Small intestine (tissue), 7 donors: Measurements from ENCODE around the gene DNAJB2. TPM values are rescaled to one million over a fixed set of nuclear protein-coding genes. Genes with fewer than 3 reads are reported as not detected.
"Not testable (repeated sequence)": the region's sequence is repeated elsewhere in the genome, so short reads cannot be mapped to it uniquely, and the experiment has no call there.

Experiments used
- DNase-seq, 2 donors: peaks; one replicate each; pipeline versions ENCODE4 v3.0.0 to v3.0.0-alpha.2; 2013
- FAIRE-seq: peaks from 2 replicates; lab custom pipeline; 2012; peaks lifted over from hg19 to GRCh38; lab: Jason Lieb, UNC
- H3K27ac ChIP-seq, 3 donors: one replicate each; pipeline ENCODE4 v1.5.1; 2013; ENCODE audit warnings: low read length in 2 of 3, mild to moderate bottlenecking in 2 of 3, control low read depth in 1 of 3, inconsistent platforms in 1 of 3, low read depth in 1 of 3, moderate library complexity in 1 of 3
- H3K27me3 ChIP-seq, 3 donors: one replicate each; pipeline ENCODE4 v1.6.1; 2013; ENCODE audit warnings: low read length in 3 of 3, inconsistent platforms in 1 of 3; ENCODE audit not compliant: control insufficient read depth in 3 of 3, insufficient read depth in 3 of 3
- H3K36me3 ChIP-seq, 3 donors: one replicate each; pipeline ENCODE4 v1.6.1; 2013; ENCODE audit warnings: low read length in 3 of 3, inconsistent platforms in 1 of 3, low read depth in 1 of 3, mild to moderate bottlenecking in 1 of 3, moderate library complexity in 1 of 3; ENCODE audit not compliant: control insufficient read depth in 3 of 3, insufficient read depth in 2 of 3
- H3K4me1 ChIP-seq, 3 donors: one replicate each; pipeline ENCODE4 v1.6.1; 2013; ENCODE audit warnings: low read length in 2 of 3, inconsistent platforms in 1 of 3, low read depth in 1 of 3, mild to moderate bottlenecking in 1 of 3, moderate library complexity in 1 of 3; ENCODE audit not compliant: control insufficient read depth in 3 of 3, insufficient read depth in 2 of 3
- H3K4me3 ChIP-seq, 3 donors: one replicate each; pipeline ENCODE4 v1.5.1; 2013; ENCODE audit warnings: low read length in 3 of 3, control low read depth in 1 of 3, inconsistent platforms in 1 of 3, low read depth in 1 of 3, mild to moderate bottlenecking in 1 of 3, moderate library complexity in 1 of 3
- H3K9me3 ChIP-seq, 2 donors: one replicate each; pipeline ENCODE4 v1.6.1; 2013; ENCODE audit warnings: low read depth in 1 of 2, low read length in 1 of 2; ENCODE audit not compliant: control insufficient read depth in 2 of 2, insufficient read depth in 1 of 2
- WGBS, 3 donors: extraction: QIAGEN DNeasy Blood & Tissue Kit; methylation state at CpG; one replicate each; pipeline ENCODE4 v1.1.7; 2013; 5-methylcytosine and 5-hydroxymethylcytosine counted together
- polyA plus RNA-seq, 4 donors: library from polyadenylated mRNA; stranded (reverse) in 3 of 4; unstranded in 1 of 4; fragments of 200-250 nt in 3 of 4; fragments of 120-200 nt in 1 of 4; gene quantifications; one replicate each; pipeline versions ENCODE4 v1.2.1 to v1.2.3, GENCODE V29; 2013
- donor health status: healthy with polysubstance abuse.
- donor health status: control.
- donor health status: control.
- donor health status: Bipolar disorder and iron deficiency.
- donor health status: healthy.

The DNAJB2 gene
- polyA plus RNA-seq, 4 donors: 43.3 to 65.8 (median 57.7) TPM

- H3K27me3 ChIP-seq: peaks cover 0 to 39% (median 0%) of the 10 kb centered on the region in 3 donors
- H3K4me1 ChIP-seq: peaks cover 8 to 60% (median 11%) of the 10 kb centered on the region in 3 donors
- peak overlapping the region; percentile 65 to 77 (median 73) for H3K4me3 ChIP-seq
- 2 to 6% (median 3%) methylated on average over 9 of the region's 9 CpGs for WGBS, 3 donors
- peak in 1 of 2 donors; percentile 29 for DNase-seq
- peaks cover 0 to 34% (median 2%) of the 10 kb centered on the region in 3 donors for H3K36me3 ChIP-seq
- no peak for FAIRE-seq
- H3K9me3 ChIP-seq: no peaks in the 10 kb centered on the region
- peak overlapping the region in 2 of 3 donors; percentile 6 to 94 for H3K27ac ChIP-seq
Measured at GRCh38 chr2:219252570-219252899, 26.6 kb upstream of the DNAJB2 start.

GRCh38 chr2:219252900-219253752 lies 26.0 kb upstream of the DNAJB2 start, which contains the start of gene TUBA4B:
TSS of gene TUBA4B (plus strand) at chr2:219253243. CDS start at chr2:219253408, 165 bp downstream.
- Histone ChIP-seq H3K4me3 (peak within 1 kb of the TSS; percentile 65 to 77 (median 73)), H3K4me1 (peaks cover 8 to 55% (median 9%) of the 10 kb centered on the region in 3 donors), H3K27ac (peak within 1 kb of the TSS; percentile 34 to 94 (median 62)), H3K27me3 (peaks cover 0 to 39% (median 0%) of the 10 kb centered on the region in 3 donors), H3K36me3 (peaks cover 0 to 28% (median 2%) of the 10 kb centered on the region in 3 donors), H3K9me3 (no peaks in the 10 kb centered on the region)
- DNase-seq (peak; percentile 45 to 49), FAIRE-seq (no peak)
- WGBS, 3 donors: 1 to 2% (median 1%) methylated on average over 47 to 49 of the region's 49 CpGs

DNA sequence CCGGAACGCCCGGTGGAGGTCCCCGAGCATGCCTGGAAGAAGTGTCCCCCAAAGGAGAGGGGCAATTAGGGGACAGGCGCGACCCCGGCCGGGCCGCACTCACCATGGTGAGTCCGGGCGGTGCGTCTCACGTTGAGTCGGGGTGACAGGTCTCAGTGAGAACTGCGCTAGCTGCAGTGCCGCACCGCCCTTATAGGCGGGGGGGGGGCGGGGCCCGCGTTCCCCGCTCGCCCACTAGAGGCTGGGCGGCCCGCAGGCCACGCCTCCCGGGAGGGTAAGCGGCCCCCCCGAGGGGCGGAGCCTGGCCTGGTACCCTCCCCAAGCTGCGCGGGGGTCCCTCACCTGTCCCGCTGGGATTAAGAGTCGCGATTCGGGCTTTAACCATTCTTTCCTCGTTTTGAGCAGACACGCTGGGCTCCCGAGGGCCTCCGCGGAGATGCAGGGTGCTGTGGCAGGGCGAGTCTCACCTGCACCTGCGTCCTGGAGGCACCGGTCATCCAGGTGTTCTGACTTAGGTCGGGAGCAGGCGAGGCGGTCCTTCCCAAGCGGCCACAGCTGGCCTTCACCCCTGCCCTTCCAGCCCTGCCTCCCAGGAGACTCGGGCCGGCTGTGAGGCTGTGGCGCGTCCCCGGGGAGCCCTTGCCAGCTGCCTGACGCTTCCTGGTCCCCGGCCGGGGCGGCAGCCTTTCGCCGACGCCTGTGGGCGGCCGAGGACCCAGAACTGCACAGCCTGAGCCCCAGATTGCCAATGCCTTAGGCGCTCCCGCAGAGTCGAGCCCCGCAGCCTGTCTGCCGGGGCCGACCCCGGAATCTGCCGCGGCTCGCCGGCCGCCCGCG lies 25.2 kb upstream of the DNAJB2 start, which contains the start of gene TUBA4A:
TUBA4A (minus strand) TSS at position 166 of the 837 bp plus-strand sequence; CDS start at position 106, 60 bp downstream.
- peaks cover 2 to 47% (median 8%) of the 10 kb centered on the region in 3 donors for H3K4me1 ChIP-seq
- DNase-seq (peak; percentile 89 to 90), FAIRE-seq (no peak)
- peak within 1 kb of the TSS; percentile 34 to 94 (median 62) for H3K27ac ChIP-seq
- peaks cover 0 to 21% (median 2%) of the 10 kb centered on the region in 3 donors for H3K36me3 ChIP-seq
- 0% methylated on average over 45 to 76 of the region's 76 CpGs for WGBS, 3 donors
- H3K4me3 ChIP-seq: peak within 1 kb of the TSS; percentile 65 to 77 (median 73)
- H3K27me3 ChIP-seq: peaks cover 0 to 39% (median 0%) of the 10 kb centered on the region in 3 donors
- H3K9me3 ChIP-seq: no peaks in the 10 kb centered on the region

GRCh38 chr2:219254590-219255201 lies 24.5 kb upstream of the DNAJB2 start:
- DNase-seq (peak in 1 of 2 donors; percentile 27), FAIRE-seq (no peak)
- 16 to 19% (median 19%) methylated on average over 12 of the region's 12 CpGs for WGBS, 3 donors
- H3K36me3 ChIP-seq: peaks cover 0 to 20% (median 2%) of the 10 kb centered on the region in 3 donors
- H3K4me3 ChIP-seq: peak overlapping the region; percentile 65 to 77 (median 73)
- H3K4me1 ChIP-seq: peaks cover 2 to 39% (median 8%) of the 10 kb centered on the region in 3 donors
- peaks cover 0 to 41% (median 0%) of the 10 kb centered on the region in 3 donors for H3K27me3 ChIP-seq
- peak overlapping the region in 2 of 3 donors; percentile 22 to 94 for H3K27ac ChIP-seq
- no peaks in the 10 kb centered on the region for H3K9me3 ChIP-seq

GRCh38 chr2:219258942-219259341 lies 20.2 kb upstream of the DNAJB2 start:
- H3K4me1 ChIP-seq, H3K27ac ChIP-seq, FAIRE-seq, H3K36me3 ChIP-seq, DNase-seq, H3K4me3 ChIP-seq, H3K9me3 ChIP-seq: not testable (repeated sequence)
- 81 to 87% (median 85%) methylated on average over 10 of the region's 10 CpGs for WGBS, 3 donors
- peaks cover 0 to 40% (median 0%) of the 10 kb centered on the region in 3 donors for H3K27me3 ChIP-seq

- Histone ChIP-seq H3K4me1 (no peaks in the 10 kb centered on the region), H3K4me3 (no peak overlapping the region), H3K27me3 (peaks cover 0 to 20% (median 0%) of the 10 kb centered on the region in 3 donors), H3K27ac (no peak overlapping the region), H3K9me3 (no peaks in the 10 kb centered on the region), H3K36me3 (no peaks in the 10 kb centered on the region)
- no peak for DNase-seq
- 62 to 78% (median 76%) methylated on average over 5 of the region's 5 CpGs for WGBS, 3 donors
- no peak for FAIRE-seq
Measured at GRCh38 chr2:219261024-219261855, 17.9 kb upstream of the DNAJB2 start.

DNA sequence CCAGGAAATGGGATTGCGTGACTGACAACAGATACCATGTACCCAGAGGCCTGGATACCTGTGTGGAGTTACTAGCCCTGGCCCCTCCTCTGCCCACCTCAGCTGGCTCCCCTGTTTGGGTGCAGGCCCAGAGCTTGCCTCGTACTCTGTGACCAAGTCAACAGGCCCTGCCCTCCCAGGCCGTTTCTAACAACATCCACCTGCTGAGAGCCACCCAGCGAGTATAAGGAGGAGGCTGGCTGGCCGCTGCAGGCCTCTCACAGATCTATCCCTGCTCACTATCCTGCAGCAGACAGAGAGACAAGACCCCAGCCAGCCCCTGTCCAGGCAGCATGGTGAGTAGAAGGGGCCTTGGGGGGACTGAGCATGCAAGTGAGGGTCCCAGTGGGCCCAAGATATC lies 12.9 kb upstream of the DNAJB2 start:
- no peaks in the 10 kb centered on the region for H3K36me3 ChIP-seq
- peaks cover 0 to 6% (median 0%) of the 10 kb centered on the region in 3 donors for H3K27me3 ChIP-seq
- no peak overlapping the region for H3K27ac ChIP-seq
- no peaks in the 10 kb centered on the region for H3K9me3 ChIP-seq
- H3K4me3 ChIP-seq: no peak overlapping the region
- 72 to 78% (median 78%) methylated on average over 5 of the region's 5 CpGs for WGBS, 3 donors
- peaks cover 0 to 14% (median 0%) of the 10 kb centered on the region in 3 donors for H3K4me1 ChIP-seq
- FAIRE-seq (no peak), DNase-seq (no peak)
